HG02678 (cell line): ENCODE measurements around the gene BPHL.
"Not testable (repeated sequence)": the region's sequence is repeated elsewhere in the genome, so short reads cannot be mapped to it uniquely, and the experiment has no call there.

Experiments
- ATAC-seq: cut with Tn5 transposase; IDR thresholded peaks from one replicate; pipeline ENCODE4 v1.9.1; 2021; ENCODE audit warnings: mild to moderate bottlenecking, moderate library complexity; ENCODE audit not compliant: unreplicated experiment

Gene BPHL

DNA sequence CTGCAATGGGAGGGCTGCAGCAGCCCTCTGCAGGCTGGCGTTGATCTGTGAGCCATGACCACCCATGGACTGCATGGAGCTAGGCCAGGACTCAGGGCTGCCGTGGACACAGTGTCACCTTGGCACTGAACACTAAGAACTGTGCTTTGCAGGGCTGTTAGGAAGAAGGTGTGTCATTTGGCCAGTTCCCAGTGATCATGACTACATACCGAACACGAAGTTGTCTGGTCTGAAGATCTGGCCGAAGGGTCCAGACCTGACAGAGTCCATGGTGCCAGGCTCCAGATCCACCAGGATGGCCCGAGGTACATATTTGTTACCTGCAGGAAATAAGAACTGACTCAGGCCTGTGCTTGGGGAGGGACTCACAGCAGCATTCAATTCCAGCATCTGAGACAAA lies 36.9 kb downstream of the BPHL start:
- not testable (repeated sequence) for ATAC-seq

DNA sequence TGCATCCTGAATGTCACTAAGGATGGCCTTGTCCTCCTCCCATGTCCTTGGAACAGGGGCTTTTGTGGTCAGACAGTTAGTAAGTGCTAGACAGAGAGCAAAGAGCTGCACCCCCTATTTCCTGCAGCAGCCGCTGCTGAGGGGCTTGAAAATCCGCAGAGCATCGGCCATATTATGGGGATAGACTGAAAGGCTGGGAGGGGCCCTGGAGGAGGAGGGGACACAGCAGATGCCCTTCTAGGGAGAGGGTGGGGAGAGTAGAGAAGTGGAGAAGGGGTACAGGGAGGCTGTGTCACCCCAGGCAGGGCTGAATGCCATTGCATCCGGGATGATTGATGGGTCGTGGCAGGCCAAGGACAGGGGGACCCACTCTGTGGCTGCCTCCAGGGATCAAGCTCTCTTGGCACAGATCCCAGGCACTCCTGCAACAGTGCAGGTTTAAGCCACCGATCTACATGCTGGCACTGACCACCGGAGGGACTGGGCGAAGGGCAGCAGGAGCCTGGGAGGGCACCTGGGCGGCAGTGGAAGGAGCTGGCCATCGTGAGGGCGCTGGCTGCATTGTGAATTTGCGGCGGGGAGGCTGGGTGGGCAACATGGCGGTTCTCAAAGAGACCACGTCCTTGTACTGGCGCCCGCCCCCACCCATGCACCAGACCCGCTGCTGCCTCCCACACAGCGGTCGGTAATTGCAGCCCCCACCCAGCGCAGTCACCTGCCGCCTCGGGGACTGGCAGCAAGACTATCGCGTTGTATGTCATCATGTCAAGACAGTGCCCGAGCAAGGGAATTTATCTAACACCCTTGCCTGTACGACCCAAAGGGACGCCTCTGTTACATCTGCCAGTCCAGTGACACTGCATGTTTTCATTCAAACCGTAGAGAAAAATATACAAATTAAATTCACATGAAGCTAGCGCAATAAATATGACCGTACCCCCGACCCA lies 37.9 kb downstream of the BPHL start:
- not testable (repeated sequence) for ATAC-seq

GRCh38 chr6:3157131-3157933 lies 38.8 kb downstream of the BPHL start, which contains the start of gene TUBB2A:
TUBB2A (minus strand) TSS chr6:3157544; CDS start chr6:3157463, 81 bp downstream.
- peak; percentile 83 for ATAC-seq

DNA sequence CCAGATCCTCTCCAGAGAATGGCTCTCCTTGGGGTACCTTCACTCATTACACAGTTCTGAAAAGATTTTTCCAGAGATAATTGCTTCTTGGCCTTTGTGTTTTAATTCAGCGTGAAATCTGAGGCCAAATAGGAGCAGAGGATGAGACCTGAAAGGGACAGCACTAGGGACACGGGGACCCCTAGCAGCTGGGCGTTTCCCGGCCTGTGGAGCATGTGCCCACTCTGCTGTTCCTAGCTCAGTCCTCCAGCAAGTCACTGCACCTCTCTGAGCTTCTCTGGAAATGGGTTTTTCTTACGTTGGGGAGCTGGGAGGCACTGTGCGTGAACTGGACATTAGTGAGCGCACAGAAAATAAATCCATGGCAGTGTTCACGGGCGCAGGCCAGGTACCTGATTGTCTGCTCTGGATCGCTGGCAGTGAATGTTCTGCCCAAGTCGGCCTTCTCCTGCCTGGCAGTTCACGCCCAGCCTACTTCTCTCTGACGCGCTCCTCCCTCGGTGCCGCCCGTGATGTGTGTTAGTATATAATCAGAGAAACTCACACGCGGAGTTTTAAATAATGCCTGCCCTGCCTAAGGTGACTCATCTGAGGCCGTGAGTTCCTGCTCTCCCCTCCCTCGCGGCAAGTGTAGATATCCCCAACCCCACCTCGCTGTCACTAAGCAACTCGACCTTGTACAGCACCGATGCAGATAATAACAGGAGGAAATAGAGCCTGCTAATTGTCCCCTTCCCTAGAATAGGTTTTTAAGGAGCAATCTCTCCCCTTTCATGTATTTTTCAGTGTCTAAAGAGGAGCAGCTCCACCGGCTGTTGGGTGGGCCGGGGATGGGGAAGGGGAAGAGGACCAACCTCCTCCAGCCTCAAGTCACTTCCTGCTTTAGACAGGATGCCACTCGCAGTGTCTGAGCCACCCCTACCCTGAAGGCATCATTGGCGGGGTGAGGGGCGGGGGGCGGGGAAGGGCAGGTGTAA lies 41.6 kb downstream of the BPHL start:
- ATAC-seq, result no peak

- no peak for ATAC-seq
Observed at GRCh38 chr6:3162067-3162497, 43.6 kb downstream of the BPHL start.

GRCh38 chr6:3162565-3163247 lies 44.2 kb downstream of the BPHL start:
- ATAC-seq, result peak; percentile 70

- peak; percentile 21 for ATAC-seq
Observed at GRCh38 chr6:3163248-3163594, 44.7 kb downstream of the BPHL start.

- ATAC-seq, result no peak
Observed at GRCh38 chr6:3164388-3164787, 45.9 kb downstream of the BPHL start.

DNA sequence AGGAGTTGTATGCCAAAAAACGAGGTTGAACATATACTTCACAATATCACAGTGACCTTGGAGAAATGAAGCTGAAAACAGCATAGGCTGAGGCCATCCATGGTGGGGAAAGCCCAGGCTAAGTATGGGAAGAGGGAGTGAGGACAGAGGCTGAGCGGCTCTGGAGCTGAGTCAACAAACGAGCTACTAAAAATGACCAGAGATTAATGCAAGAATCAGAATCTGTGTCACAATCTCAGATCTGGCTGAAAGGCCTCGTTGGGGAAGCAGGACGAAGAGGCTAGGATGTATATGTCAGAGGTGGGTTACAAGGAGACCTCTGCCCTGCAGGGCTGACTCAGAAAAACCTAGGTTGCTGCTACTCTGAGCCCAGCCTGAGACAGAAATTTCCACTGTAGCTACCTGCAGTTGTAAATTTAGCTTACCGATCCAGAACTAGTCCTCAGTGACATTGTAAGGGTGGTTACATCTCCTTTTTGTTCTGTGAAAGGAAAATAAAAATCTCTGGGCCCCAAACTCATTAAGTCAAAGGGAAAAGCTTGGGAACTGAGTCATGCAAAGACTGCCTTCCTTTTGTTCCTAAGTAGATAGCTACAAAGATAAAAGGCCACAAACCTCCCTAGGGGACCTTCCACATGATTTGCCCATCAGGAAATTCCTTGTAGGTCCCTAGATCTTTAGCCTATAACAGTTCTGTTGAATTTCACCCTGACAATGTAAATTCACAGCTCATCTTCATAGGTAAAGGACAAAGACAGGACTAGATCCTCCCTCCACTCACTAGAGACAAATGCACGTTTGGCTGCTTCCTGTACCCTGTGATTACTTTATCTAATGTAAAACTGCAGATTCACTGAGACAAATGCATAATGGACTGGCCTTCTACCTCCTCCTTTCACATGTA lies 47.4 kb downstream of the BPHL start:
- ATAC-seq, result no peak

DNA sequence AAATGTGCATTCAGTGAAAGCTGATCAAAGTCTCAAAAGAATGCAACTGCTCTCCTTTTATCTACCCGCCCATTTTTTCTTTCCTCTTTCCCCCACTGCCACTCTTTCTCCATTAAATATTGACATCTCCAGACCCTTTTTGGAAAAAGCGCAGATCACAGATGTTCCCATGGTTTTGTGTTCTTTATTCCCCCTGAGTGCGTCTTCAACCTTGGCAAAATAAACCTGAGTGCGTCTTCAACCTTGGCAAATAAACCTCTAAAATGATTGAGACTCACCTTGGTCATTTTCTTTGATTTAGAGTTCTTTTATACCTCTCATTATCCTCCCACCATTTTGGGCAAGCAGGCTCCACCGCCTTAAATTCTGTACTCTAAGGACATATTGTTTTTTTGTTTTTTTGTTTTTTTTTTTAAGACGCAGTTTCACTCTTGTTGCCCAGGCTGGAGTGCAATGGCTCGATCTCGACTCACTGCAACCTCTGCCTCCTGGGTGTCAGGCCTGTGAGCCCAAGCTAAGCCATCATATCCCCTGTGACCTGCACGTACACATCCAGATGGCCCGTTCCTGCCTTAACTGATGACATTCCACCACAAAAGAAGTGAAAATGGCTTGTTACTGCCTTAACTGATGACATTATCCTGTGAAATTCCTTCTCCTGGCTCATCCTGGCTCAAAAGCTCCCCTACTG lies 48.2 kb downstream of the BPHL start:
- not testable (repeated sequence) for ATAC-seq

- ATAC-seq, result not testable (repeated sequence)
Observed at GRCh38 chr6:3168046-3168445, 49.5 kb downstream of the BPHL start.

- ATAC-seq, result not testable (repeated sequence)
Observed at GRCh38 chr6:3170676-3171075, 52.2 kb downstream of the BPHL start.

DNA sequence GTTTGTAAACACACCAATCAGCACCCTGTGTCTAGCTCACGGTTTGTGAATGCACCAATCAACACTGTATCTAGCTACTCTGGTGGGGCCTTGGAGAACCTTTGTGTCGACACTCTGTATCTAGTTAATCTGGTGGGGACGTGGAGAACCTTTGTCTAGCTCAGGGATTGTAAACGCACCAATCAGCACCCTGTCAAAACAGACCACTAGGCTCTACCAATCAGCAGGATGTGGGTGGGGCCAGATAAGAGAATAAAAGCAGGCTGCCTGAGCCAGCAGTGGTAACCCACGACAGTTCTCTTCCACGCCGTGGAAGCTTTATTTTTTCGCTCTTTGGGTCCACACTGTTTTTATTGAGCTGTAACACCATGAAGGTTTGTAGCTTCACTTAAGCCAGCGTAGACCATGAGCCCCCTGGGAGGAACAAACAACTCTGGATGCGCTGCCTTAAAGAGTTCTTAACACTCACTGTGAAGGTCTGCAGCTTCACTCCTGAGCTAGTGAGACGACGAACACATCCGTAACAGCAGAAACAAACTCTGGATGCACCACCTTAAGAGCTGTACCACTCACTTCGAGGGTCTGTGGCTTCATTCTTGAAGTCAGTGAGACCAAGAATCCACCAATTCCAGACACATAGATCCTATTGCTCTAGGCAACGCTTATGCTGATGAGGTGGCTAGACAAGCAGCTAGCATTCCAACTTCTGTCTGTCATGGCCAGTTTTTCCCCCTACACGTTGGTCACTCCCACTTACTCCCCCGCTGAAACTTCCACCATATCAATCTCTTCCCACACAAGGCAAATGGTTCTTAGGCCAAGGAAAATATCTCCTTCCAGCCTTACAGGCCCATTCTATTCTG lies 53.0 kb downstream of the BPHL start:
- not testable (repeated sequence) for ATAC-seq

GRCh38 chr6:3172789-3173188 lies 54.3 kb downstream of the BPHL start:
- ATAC-seq, result not testable (repeated sequence)

DNA sequence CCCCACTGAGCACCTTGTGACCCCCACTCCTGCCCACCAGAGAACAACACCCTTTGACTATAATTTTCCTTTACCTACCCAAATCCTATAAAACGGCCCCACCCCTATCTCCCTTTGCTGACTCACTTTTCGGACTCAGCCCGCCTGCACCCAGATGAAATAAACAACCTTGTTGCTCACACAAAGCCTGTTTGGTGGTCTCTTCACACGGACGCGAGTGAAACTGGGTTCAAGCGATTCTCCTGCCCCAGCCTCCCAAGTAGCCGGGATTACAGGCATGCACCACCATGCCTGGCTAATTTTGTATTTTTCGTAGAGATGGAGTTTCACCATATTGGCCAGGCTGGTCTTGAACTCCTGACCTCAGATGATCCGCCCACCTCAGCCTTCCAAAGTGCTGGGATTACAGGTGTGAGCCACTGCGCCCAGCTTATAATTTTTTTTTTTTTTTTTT lies 55.2 kb downstream of the BPHL start:
- not testable (repeated sequence) for ATAC-seq

GRCh38 chr6:3175715-3176402 lies 57.3 kb downstream of the BPHL start:
- ATAC-seq, result no peak
